H1 (cell line): Measurements from ENCODE around the gene SHLD2. TPM values are rescaled to one million over a fixed set of nuclear protein-coding genes. Genes with fewer than 3 reads are reported as not detected.
"Not testable (repeated sequence)": the region's sequence is repeated elsewhere in the genome, so short reads cannot be mapped to it uniquely, and the experiment has no call there.

ENCODE experiments used
- CTCF ChIA-PET: fragments of 300-600 bp; sonication (Branson Sonifier 250); formaldehyde crosslinking; loops from one replicate; lab custom pipeline; 2021; ENCODE audit not compliant: partially characterized antibody; lab: Charles Lee
- POLR2A ChIA-PET: fragments of 300-600 bp; sonication (Branson Sonifier 250); formaldehyde crosslinking; loops from one replicate; lab custom pipeline; 2021; ENCODE audit warnings: inconsistent platforms; ENCODE audit not compliant: partially characterized antibody; lab: Charles Lee
- DNase-seq, 2 experiments: peaks; one replicate each; pipeline versions ENCODE4 v3.0.0 to v3.0.0-alpha.2; 2010 to 2022; ENCODE audit warnings: low spot score in 2 of 2, low read depth in 1 of 2, mixed read lengths in 1 of 2
- FAIRE-seq: peaks from 2 replicates; lab custom pipeline; 2011; peaks lifted over from hg19 to GRCh38; lab: Jason Lieb, UNC
- H2AFZ ChIP-seq: 2 replicates; pipeline ENCODE4 v1.8.1; 2012; ENCODE audit warnings: low read length, inconsistent platforms
- H2AK5ac ChIP-seq: 2 replicates; pipeline ENCODE4 v1.6.1; 2013; ENCODE audit warnings: low read depth, low read length
- H2BK120ac ChIP-seq: replicated peaks from 2 replicates; pipeline ENCODE3; 2013; ENCODE audit warnings: low read depth, low read length, inconsistent platforms
- H2BK12ac ChIP-seq: 2 replicates; pipeline ENCODE4 v1.6.1; 2013; ENCODE audit warnings: low read depth, low read length
- H2BK15ac ChIP-seq: 2 replicates; pipeline ENCODE4 v1.6.1; 2013; ENCODE audit warnings: low read length
- H2BK20ac ChIP-seq: 2 replicates; pipeline ENCODE4 v1.6.1; 2013; ENCODE audit warnings: low read length
- H2BK5ac ChIP-seq: 2 replicates; pipeline ENCODE4 v1.6.1; 2013; ENCODE audit warnings: low read depth, low read length
- H3K14ac ChIP-seq: 2 replicates; pipeline ENCODE4 v1.6.1; 2013; ENCODE audit warnings: inconsistent platforms; ENCODE audit not compliant: insufficient read length
- H3K18ac ChIP-seq: 2 replicates; pipeline ENCODE4 v1.6.1; 2013; ENCODE audit warnings: low read length; ENCODE audit errors: extremely low read depth
- H3K23ac ChIP-seq: 2 replicates; pipeline ENCODE4 v1.6.1; 2013; ENCODE audit warnings: inconsistent platforms; ENCODE audit not compliant: insufficient read length
- H3K23me2 ChIP-seq: 2 replicates; pipeline ENCODE4 v1.6.1; 2013; ENCODE audit warnings: low read depth, low read length
- H3K27ac ChIP-seq: 2 replicates; pipeline ENCODE4 v1.6.1; 2011; ENCODE audit warnings: low read depth, low read length, inconsistent platforms
- H3K27me3 ChIP-seq, 4 experiments: replicated peaks in 1 of 4; 1 replicate in 1 of 4; 2 replicates in 3 of 4; pipeline versions ENCODE4 v1.6.1 to v1.8.1; 2011 to 2013; ENCODE audit warnings: low read length in 3 of 4, mild to moderate bottlenecking in 3 of 4, inconsistent platforms in 2 of 4, mixed read lengths in 2 of 4, moderate library complexity in 1 of 4; ENCODE audit not compliant: control insufficient read depth in 3 of 4, insufficient read depth in 3 of 4; ENCODE audit errors: extremely low read depth in 1 of 4
- H3K36me3 ChIP-seq, 4 experiments: 2 replicates each; pipeline versions ENCODE4 v1.6.1 to v1.8.1; 2011 to 2013; ENCODE audit warnings: mild to moderate bottlenecking in 4 of 4, low read length in 3 of 4, moderate library complexity in 2 of 4, control low read depth in 1 of 4, inconsistent platforms in 1 of 4; ENCODE audit not compliant: insufficient read depth in 4 of 4, control insufficient read depth in 2 of 4
- H3K4ac ChIP-seq: replicated peaks from 2 replicates; pipeline ENCODE3; 2013; ENCODE audit warnings: low read length, low read depth, mixed read lengths, inconsistent platforms; ENCODE audit not compliant: insufficient read length
- H3K4me1 ChIP-seq, 4 experiments: replicated peaks in 1 of 4; 1 replicate in 1 of 4; 2 replicates in 3 of 4; pipeline versions ENCODE4 v1.6.1 to v1.8.1; 2011 to 2013; ENCODE audit warnings: low read length in 3 of 4, inconsistent platforms in 2 of 4, mixed read lengths in 1 of 4; ENCODE audit not compliant: insufficient read depth in 4 of 4, control insufficient read depth in 3 of 4
- H3K4me2 ChIP-seq, 2 experiments: 2 replicates each; pipeline versions ENCODE4 v1.6.1 to v1.8.1; 2011 to 2013; ENCODE audit warnings: low read depth in 2 of 2, low read length in 2 of 2, control low read depth in 1 of 2, inconsistent platforms in 1 of 2, mild to moderate bottlenecking in 1 of 2; ENCODE audit not compliant: insufficient read depth in 1 of 2
- H3K4me3 ChIP-seq, 4 experiments: fragments of 200-600, 300-600 bp in 1 of 4; sonication (generic), shearing (Covaris generic), sonication (Bioruptor Twin) in 1 of 4; 2 replicates each; pipeline versions ENCODE4 v1.5.1 to v1.8.1; 2011 to 2016; ENCODE audit warnings: low read length in 4 of 4, low read depth in 3 of 4, control low read depth in 2 of 4, inconsistent platforms in 2 of 4, mild to moderate bottlenecking in 2 of 4, mixed read lengths in 1 of 4, moderate library complexity in 1 of 4; ENCODE audit not compliant: insufficient read depth in 2 of 4; ENCODE audit errors: extremely low read depth in 1 of 4
- H3K56ac ChIP-seq: replicated peaks from 2 replicates; pipeline ENCODE3; 2013; ENCODE audit warnings: low read depth, mild to moderate bottlenecking, mixed read lengths, low read length, inconsistent platforms; ENCODE audit not compliant: insufficient read length
- H3K79me1 ChIP-seq: 2 replicates; pipeline ENCODE4 v1.6.1; 2013; ENCODE audit warnings: low read depth, low read length, control low read depth
- H3K79me2 ChIP-seq, 2 experiments: 2 replicates each; pipeline versions ENCODE4 v1.6.1 to v1.8.1; 2012 to 2013; ENCODE audit warnings: low read length in 2 of 2, mild to moderate bottlenecking in 2 of 2, inconsistent platforms in 1 of 2; ENCODE audit not compliant: insufficient read depth in 2 of 2, control insufficient read depth in 1 of 2
- H3K9ac ChIP-seq, 4 experiments: replicated peaks in 1 of 4; 1 replicate in 1 of 4; 2 replicates in 3 of 4; pipeline versions ENCODE4 v1.6.1 to v1.8.1; 2011 to 2013; ENCODE audit warnings: low read depth in 3 of 4, low read length in 3 of 4, control low read depth in 2 of 4, mild to moderate bottlenecking in 2 of 4, moderate library complexity in 2 of 4, inconsistent platforms in 1 of 4; ENCODE audit errors: extremely low read depth in 1 of 4
- H3K9me3 ChIP-seq, 2 experiments: 2 replicates each; pipeline versions ENCODE4 v1.6.1 to v1.8.1; 2012 to 2013; ENCODE audit warnings: mild to moderate bottlenecking in 2 of 2, moderate library complexity in 2 of 2, control low read depth in 1 of 2, inconsistent platforms in 1 of 2, low read depth in 1 of 2, low read length in 1 of 2, mixed read lengths in 1 of 2; ENCODE audit not compliant: insufficient read depth in 2 of 2
- H4K20me1 ChIP-seq, 2 experiments: replicated peaks in 1 of 2; 2 replicates each; pipeline versions ENCODE3 to v1.8.1; 2011 to 2013; ENCODE audit warnings: inconsistent platforms in 2 of 2, low read length in 2 of 2, mild to moderate bottlenecking in 1 of 2; ENCODE audit not compliant: insufficient read depth in 2 of 2, control insufficient read depth in 1 of 2
- H4K5ac ChIP-seq: 2 replicates; pipeline ENCODE4 v1.6.1; 2013; ENCODE audit warnings: low read length, low read depth, mixed read lengths, inconsistent platforms; ENCODE audit not compliant: insufficient read length
- H4K8ac ChIP-seq: 2 replicates; pipeline ENCODE4 v1.8.0; 2013; ENCODE audit warnings: mild to moderate bottlenecking, moderate library complexity, low read length, inconsistent platforms; ENCODE audit not compliant: insufficient read depth; ENCODE audit errors: extremely low read depth
- H4K91ac ChIP-seq: replicated peaks from 2 replicates; pipeline ENCODE3; 2013; ENCODE audit warnings: low read length, mixed read lengths, inconsistent platforms; ENCODE audit not compliant: insufficient read length
- CTCF ChIP-seq, 3 experiments: IDR thresholded peaks; 1 replicate in 2 of 3; 2 replicates in 1 of 3; pipeline versions ENCODE4 v1.5.1 to v1.6.1; 2011; ENCODE audit warnings: low read length in 3 of 3, mild to moderate bottlenecking in 3 of 3, inconsistent platforms in 2 of 3, low read depth in 1 of 3, moderate library complexity in 1 of 3; ENCODE audit not compliant: insufficient read depth in 1 of 3; ENCODE audit errors: control extremely low read depth in 1 of 3
- HDAC6 ChIP-seq: IDR thresholded peaks from one replicate; pipeline ENCODE4 v1.7.1; 2012; ENCODE audit warnings: low read depth, mild to moderate bottlenecking, inconsistent platforms, low read length, moderate library complexity
- TAF7 ChIP-seq: optimal IDR thresholded peaks from 2 replicates; pipeline ENCODE3; 2011; ENCODE audit warnings: low read depth, mild to moderate bottlenecking, inconsistent platforms, low read length, moderate library complexity, borderline replicate concordance
- WGBS, 2 experiments: shearing (Covaris generic) in 1 of 2; methylation state at CpG; one replicate each; pipeline versions ENCODE4 v1.1.6 to v1.1.7; 2013 to 2015; ENCODE audit warnings: low lambda C conversion rate in 2 of 2, mixed read lengths in 2 of 2, inconsistent platforms in 1 of 2, low coverage in 1 of 2, missing lambda C conversion rate in 1 of 2; ENCODE audit not compliant: insufficient replicate concordance in 2 of 2, insufficient coverage in 1 of 2, insufficient read length in 1 of 2; ENCODE audit errors: extremely low coverage in 1 of 2, missing lambda C conversion rate in 1 of 2; 5-methylcytosine and 5-hydroxymethylcytosine counted together
- polyA plus RNA-seq, 7 experiments: library from polyadenylated mRNA; depleted of rRNA in 3 of 7; stranded (reverse) in 5 of 7; unstranded in 2 of 7; fragments of >200 nt in 5 of 7; fragments of 200-250 nt in 2 of 7; gene quantifications; 1 replicate in 5 of 7; 2 replicates in 1 of 7; 4 replicates in 1 of 7; pipeline versions ENCODE4 v1.2.1 to v1.2.3, GENCODE V29; 2011 to 2013; ENCODE audit warnings: missing spikeins in 2 of 7, mixed read lengths in 2 of 7
- total RNA-seq: library from RNA; stranded (reverse); fragmentation: NEBNext Ultra II Directional; extraction: Animal tissue kit (Norgen Biotek cat#: 25700); gene quantifications from 2 replicates; pipeline ENCODE4 v1.2.1, GENCODE V29; 2021

SHLD2 gene
- total and polyA plus RNA-seq, 2 of the 8 experiments (the other 6 are each of a cell fraction or from before 2014, with no cell fraction given) = 7.9 to 32.4 TPM

- no peak for TF ChIP-seq TAF7
- no peak for TF ChIP-seq CTCF (IDR thresholded peaks at IDR 0.05; ENCODE audit: control extremely low read depth in 1 of 3, insufficient read depth in 1 of 3, low read depth in 1 of 3, low read length in 3 of 3)
- TF ChIP-seq HDAC6 = no peak
Observed at GRCh38 chr10:87079106-87079836, 15.7 kb upstream of the SHLD2 start (continued).

GRCh38 chr10:87080621-87081020, 14.4 kb upstream of the SHLD2 start:
- H3K9ac ChIP-seq, H3K27me3 ChIP-seq, H2BK20ac ChIP-seq, H2AFZ ChIP-seq, H3K23me2 ChIP-seq, CTCF ChIA-PET, H2BK5ac ChIP-seq, H3K27ac ChIP-seq, H3K18ac ChIP-seq, POLR2A ChIA-PET, H4K91ac ChIP-seq, H2BK120ac ChIP-seq, H4K20me1 ChIP-seq, H3K4me1 ChIP-seq, H2BK15ac ChIP-seq, H3K14ac ChIP-seq, H2AK5ac ChIP-seq, H3K79me1 ChIP-seq, H3K56ac ChIP-seq, FAIRE-seq, H3K4ac ChIP-seq, H4K5ac ChIP-seq, H3K36me3 ChIP-seq, H4K8ac ChIP-seq, H3K4me2 ChIP-seq, H3K4me3 ChIP-seq, H2BK12ac ChIP-seq, DNase-seq, H3K23ac ChIP-seq: not testable (repeated sequence)
- H3K79me2 ChIP-seq = peaks cover 0 to 21% of the 10 kb centered on the region in 2 experiments; a peak in 2 of 4 replicates
- WGBS, 2 experiments = no CpG with 5 or more reads among the region's 31 CpGs
- peaks cover 0 to 15% of the 10 kb centered on the region in 2 experiments; a peak in 1 of 4 replicates for H3K9me3 ChIP-seq
